PC-9 (cell line): ENCODE measurements around the gene HYAL1. TPM values are rescaled to one million over a fixed set of nuclear protein-coding genes. Genes with fewer than 3 reads are reported as not detected.

ENCODE experiments used
- BruUV-seq: library from RNA; stranded (reverse); fragments of 400-500 nt; replicated peaks from 2 replicates; lab custom pipeline; 2021; lab: Mats Ljungman, UMichigan
- CTCF ChIA-PET: fragments of 300-600 bp; sonication (Branson Sonifier 250); formaldehyde crosslinking; loops from one replicate; lab custom pipeline; 2022; ENCODE audit warnings: antibody characterized with exemption; lab: Charles Lee
- POLR2A ChIA-PET: fragments of 300-600 bp; sonication (Branson Sonifier 250); formaldehyde crosslinking; loops from one replicate; lab custom pipeline; 2022; ENCODE audit warnings: antibody characterized with exemption; ENCODE audit not compliant: unreplicated experiment; lab: Charles Lee
- DNase-seq, 2 experiments: peaks; one replicate each; pipeline versions ENCODE4 v3.0.0 to v3.0.0-alpha.2; 2015 to 2022; ENCODE audit warnings: mixed read lengths in 1 of 2
- H2AFZ ChIP-seq: fragments of 200-600 bp; sonication (generic); 2 replicates; pipeline ENCODE4 v1.8.1; 2017; ENCODE audit warnings: antibody characterized with exemption
- H3F3A ChIP-seq: fragments of 200-600 bp; sonication (generic); 2 replicates; pipeline ENCODE4 v1.8.1; 2017; ENCODE audit warnings: antibody characterized with exemption, mild to moderate bottlenecking, low read depth; ENCODE audit not compliant: insufficient read depth
- H3K27ac ChIP-seq: fragments of 200-600 bp; sonication (generic); 2 replicates; pipeline ENCODE4 v1.6.1; 2016; ENCODE audit warnings: mixed run types
- H3K27me3 ChIP-seq: fragments of 200-600 bp; sonication (generic); 2 replicates; pipeline ENCODE4 v1.6.1; 2016; ENCODE audit warnings: low read depth, mixed run types; ENCODE audit not compliant: insufficient read depth
- H3K36me3 ChIP-seq: fragments of 200-600 bp; sonication (generic); 2 replicates; pipeline ENCODE4 v1.6.1; 2016; ENCODE audit warnings: low read depth, mixed run types
- H3K4me1 ChIP-seq: fragments of 200-600 bp; sonication (generic); replicated peaks from 2 replicates; pipeline ENCODE4 v1.6.1; 2016; ENCODE audit warnings: mixed run types; ENCODE audit not compliant: insufficient read depth
- H3K4me2 ChIP-seq: fragments of 200-600 bp; sonication (generic); 2 replicates; pipeline ENCODE4 v1.6.1; 2017; ENCODE audit warnings: mixed run types
- H3K4me3 ChIP-seq: fragments of 200-600 bp; sonication (generic); 2 replicates; pipeline ENCODE4 v1.6.1; 2016; ENCODE audit warnings: mixed run types
- H3K79me2 ChIP-seq: fragments of 200-600 bp; sonication (generic); 2 replicates; pipeline ENCODE4 v1.6.1; 2017; ENCODE audit warnings: low read depth, mixed run types
- H3K9me2 ChIP-seq: fragments of 200-600 bp; sonication (generic); 2 replicates; pipeline ENCODE4 v1.8.1; 2017; ENCODE audit warnings: mild to moderate bottlenecking; ENCODE audit not compliant: insufficient read depth
- H3K9me3 ChIP-seq: fragments of 200-600 bp; sonication (generic); 2 replicates; pipeline ENCODE4 v1.8.1; 2016; ENCODE audit warnings: low read depth; ENCODE audit not compliant: insufficient read depth
- H4K20me1 ChIP-seq: fragments of 200-600 bp; sonication (generic); 2 replicates; pipeline ENCODE4 v1.8.1; 2017; ENCODE audit not compliant: insufficient read depth
- EZH2 ChIP-seq: fragments of 200-600 bp; sonication (generic); IDR thresholded peaks from 2 replicates; pipeline ENCODE4 v1.8.0; 2017; ENCODE audit warnings: antibody characterized with exemption, low read depth
- intact Hi-C: fragments of 100-400 bp; cut with micrococcal nuclease; formaldehyde crosslinking; loops from one replicate; pipeline ENCODE4 v1.10.0; 2022; ENCODE audit not compliant: unreplicated experiment
- total RNA-seq: library from RNA; stranded (reverse); gene quantifications from 2 replicates; pipeline ENCODE4 v1.2.3, GENCODE V29; 2021
- TF ChIP-seq, protein P1 (sequence below): fragments of 200-600 bp; sonication (generic); conservative IDR thresholded peaks from 2 replicates; pipeline ENCODE4 v1.6.1; 2017; ENCODE audit warnings: mixed run types, antibody characterized with exemption, mild to moderate bottlenecking, moderate library complexity

Gene HYAL1
- total RNA-seq, 1 experiment from 2014 or later = 1.9 TPM

DNA sequence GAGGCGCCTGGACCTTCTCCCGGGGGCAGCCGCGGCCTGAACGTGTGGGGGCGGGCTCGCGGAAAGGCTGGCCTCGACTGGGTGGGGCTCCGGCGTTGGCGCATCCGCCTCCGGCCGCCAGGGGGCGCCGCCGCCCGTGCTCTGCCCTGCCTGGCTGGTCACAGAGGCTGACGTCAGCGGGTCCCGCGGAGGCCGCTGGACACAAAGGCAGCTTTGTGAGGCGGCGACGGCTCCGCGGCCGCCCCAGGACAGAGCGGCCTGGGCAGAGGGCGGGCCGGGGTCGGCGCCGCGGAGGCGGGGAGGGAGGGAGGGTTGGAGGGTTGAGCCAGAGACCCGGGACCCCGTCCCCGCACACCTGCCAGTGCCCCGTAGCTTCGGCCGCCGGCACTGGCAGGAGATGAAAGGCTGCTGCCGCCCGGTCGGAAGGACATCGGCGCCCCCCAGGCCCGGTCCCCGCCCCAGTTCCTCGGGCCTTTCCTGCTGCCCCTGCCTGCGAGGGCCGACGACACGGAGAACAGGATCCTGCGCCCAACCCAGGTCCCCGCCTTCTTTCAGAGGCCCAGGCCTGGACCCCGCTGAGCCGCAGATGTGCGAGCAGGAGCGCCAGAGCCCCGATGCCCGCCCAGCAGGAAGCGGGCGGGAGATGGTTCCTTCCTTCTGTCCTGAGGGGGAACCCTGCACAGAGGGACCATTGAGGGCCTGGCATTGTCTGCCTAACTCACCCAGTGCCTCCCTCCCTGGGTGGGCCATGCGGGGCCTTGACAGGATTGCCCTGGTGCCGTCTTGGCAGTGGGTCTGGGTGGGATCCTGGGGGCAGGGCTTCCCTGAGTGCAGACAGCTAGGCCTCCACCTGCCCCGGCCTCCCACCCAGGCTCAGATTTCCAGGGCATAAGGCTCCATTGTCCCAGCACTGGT, 43.1 kb downstream of the HYAL1 start:
- peak overlapping the region; percentile 60 for H3K4me3 ChIP-seq
- H2AFZ ChIP-seq = peak overlapping the region; percentile 68; the same call in 1 of the 2 replicates
- peak overlapping the region; percentile 65 for H3K4me2 ChIP-seq
- peak; percentile 73 to 94 for DNase-seq
- no peaks in the 10 kb centered on the region for H3K9me2 ChIP-seq
- no peaks in the 10 kb centered on the region for H3K36me3 ChIP-seq
- peaks cover 15% of the 10 kb centered on the region; the same call in 1 of the 2 replicates for H3F3A ChIP-seq
- ChIA-PET POLR2A (no interaction called here), CTCF (interaction anchor here (0.6 to 1.0 kb wide), 4 partner anchors 10 to 136 kb away, joined by 3 to 5 read pairs (median 4); no protein-coding TSS in a partner anchor)
- no peaks in the 10 kb centered on the region for H3K27me3 ChIP-seq
- H4K20me1 ChIP-seq = no peaks in the 10 kb centered on the region
- peaks cover 19% of the 10 kb centered on the region for H3K4me1 ChIP-seq
- H3K27ac ChIP-seq = no peak overlapping the region
- H3K79me2 ChIP-seq = no peaks in the 10 kb centered on the region
- no peaks in the 10 kb centered on the region for H3K9me3 ChIP-seq
- TF ChIP-seq EZH2 = no peak
- TF ChIP-seq, protein P1, sequence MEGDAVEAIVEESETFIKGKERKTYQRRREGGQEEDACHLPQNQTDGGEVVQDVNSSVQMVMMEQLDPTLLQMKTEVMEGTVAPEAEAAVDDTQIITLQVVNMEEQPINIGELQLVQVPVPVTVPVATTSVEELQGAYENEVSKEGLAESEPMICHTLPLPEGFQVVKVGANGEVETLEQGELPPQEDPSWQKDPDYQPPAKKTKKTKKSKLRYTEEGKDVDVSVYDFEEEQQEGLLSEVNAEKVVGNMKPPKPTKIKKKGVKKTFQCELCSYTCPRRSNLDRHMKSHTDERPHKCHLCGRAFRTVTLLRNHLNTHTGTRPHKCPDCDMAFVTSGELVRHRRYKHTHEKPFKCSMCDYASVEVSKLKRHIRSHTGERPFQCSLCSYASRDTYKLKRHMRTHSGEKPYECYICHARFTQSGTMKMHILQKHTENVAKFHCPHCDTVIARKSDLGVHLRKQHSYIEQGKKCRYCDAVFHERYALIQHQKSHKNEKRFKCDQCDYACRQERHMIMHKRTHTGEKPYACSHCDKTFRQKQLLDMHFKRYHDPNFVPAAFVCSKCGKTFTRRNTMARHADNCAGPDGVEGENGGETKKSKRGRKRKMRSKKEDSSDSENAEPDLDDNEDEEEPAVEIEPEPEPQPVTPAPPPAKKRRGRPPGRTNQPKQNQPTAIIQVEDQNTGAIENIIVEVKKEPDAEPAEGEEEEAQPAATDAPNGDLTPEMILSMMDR = peak; percentile 82
- intact Hi-C loops = loop anchor here (1.0 to 5.0 kb wide), 4 partner anchors 9 to 292 kb away; partner anchors contain the start of gene SEMA3B
- no TSS peak for BruUV-seq

DNA sequence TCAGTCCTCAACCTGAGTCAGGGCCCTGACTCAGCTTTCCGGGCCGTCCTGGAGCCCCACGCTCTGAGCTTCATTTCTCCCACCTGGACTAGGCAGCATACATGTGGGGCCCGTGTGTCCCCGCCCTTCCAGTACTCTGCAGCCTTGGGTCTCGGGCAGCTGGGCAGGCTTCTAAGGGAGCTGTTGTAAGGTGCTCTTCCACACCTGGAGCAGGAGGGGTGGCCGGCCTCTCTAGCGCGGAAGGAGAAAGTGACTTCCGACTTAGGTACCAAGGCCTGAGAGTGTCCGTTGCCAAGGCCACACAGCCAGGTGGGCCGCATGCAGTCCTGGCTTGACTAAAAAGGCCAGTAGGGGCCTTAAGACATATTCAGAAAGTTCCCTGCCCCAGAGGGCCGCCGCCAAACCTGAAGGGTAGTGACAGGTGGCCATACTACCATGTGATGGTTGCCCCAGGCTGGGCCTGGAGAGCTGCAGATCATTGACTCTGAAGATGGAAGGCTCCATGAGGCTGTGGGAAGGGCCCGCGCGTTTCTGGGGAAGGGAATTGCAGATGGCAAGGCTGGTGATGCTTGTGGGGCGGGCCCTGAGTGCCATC, 43.8 kb downstream of the HYAL1 start:
- BruUV-seq = no TSS peak
- no peak overlapping the region for H2AFZ ChIP-seq
- intact Hi-C loops = loop anchor here (1.0 to 5.0 kb wide), 4 partner anchors 10 to 293 kb away; partner anchors contain the start of gene SEMA3B
- no peaks in the 10 kb centered on the region for H3K79me2 ChIP-seq
- no peaks in the 10 kb centered on the region for H3K9me3 ChIP-seq
- peaks cover 11% of the 10 kb centered on the region; the same call in 1 of the 2 replicates for H3F3A ChIP-seq
- peak overlapping the region; percentile 60; the same call in 1 of the 2 replicates for H3K4me3 ChIP-seq
- no peaks in the 10 kb centered on the region for H3K9me2 ChIP-seq
- no peaks in the 10 kb centered on the region for H3K36me3 ChIP-seq
- no peaks in the 10 kb centered on the region for H3K27me3 ChIP-seq
- POLR2A ChIA-PET = no interaction called here
- H3K4me2 ChIP-seq = peak overlapping the region; percentile 65
- DNase-seq = no peak
- H4K20me1 ChIP-seq = no peaks in the 10 kb centered on the region
- TF ChIP-seq, protein P1 = no peak
- no peak for TF ChIP-seq EZH2
- H3K27ac ChIP-seq = no peak overlapping the region
- CTCF ChIA-PET = interaction anchor here (0.5 to 1.0 kb wide), 3 partner anchors 10 to 13 kb away, joined by 3 to 5 read pairs (median 3); no protein-coding TSS in a partner anchor
- H3K4me1 ChIP-seq = peaks cover 12% of the 10 kb centered on the region

DNA sequence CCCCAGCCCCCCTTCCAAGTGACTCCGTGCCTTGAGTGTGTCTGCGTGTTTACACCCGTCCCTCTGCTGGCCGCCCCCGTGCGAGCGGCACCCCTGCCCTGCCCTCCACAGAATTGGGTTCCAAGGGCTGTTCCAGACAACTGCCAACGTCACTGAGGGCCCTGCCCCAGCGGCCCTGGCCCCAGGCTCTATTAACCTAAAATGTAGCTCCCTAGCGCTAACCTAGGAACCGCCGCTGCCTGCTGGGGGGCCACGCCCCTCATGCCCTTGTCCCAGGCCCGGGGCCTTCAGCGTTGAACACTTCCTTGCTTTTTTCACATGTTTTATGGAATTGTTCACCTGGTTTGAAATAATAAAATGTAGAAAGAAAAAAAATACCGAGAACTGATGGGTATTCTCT, 44.4 kb downstream of the HYAL1 start:
- BruUV-seq = no TSS peak
- Histone ChIP-seq H3K27me3 (no peaks in the 10 kb centered on the region), H3K36me3 (no peaks in the 10 kb centered on the region), H3K79me2 (no peaks in the 10 kb centered on the region), H2AFZ (no peak overlapping the region), H3F3A (peaks cover 6% of the 10 kb centered on the region; the same call in 1 of the 2 replicates), H3K9me2 (no peaks in the 10 kb centered on the region), H3K4me3 (no peak overlapping the region), H3K4me1 (peaks cover 6% of the 10 kb centered on the region), H3K9me3 (no peaks in the 10 kb centered on the region), H3K4me2 (no peak overlapping the region), H3K27ac (no peak overlapping the region), H4K20me1 (no peaks in the 10 kb centered on the region)
- DNase-seq = no peak
- ChIA-PET CTCF (interaction anchor here (0.6 to 1.0 kb wide), 3 partner anchors 10 to 31 kb away, joined by 3 to 9 read pairs (median 7); no protein-coding TSS in a partner anchor), POLR2A (no interaction called here)
- TF ChIP-seq, protein P1 = no peak
- TF ChIP-seq EZH2 = no peak
- intact Hi-C loops = no loop called here
